Spleen (tissue), 7 donors: ENCODE data around the gene ME2.

Source experiments
- CTCF ChIP-seq, 11 experiments: fragments of 200-600 bp in 7 of 11; fragments of 450-650 bp in 4 of 11; sonication (generic) in 4 of 11; IDR thresholded peaks in 8 of 11; conservative IDR thresholded peaks in 3 of 11; 1 replicate in 7 of 11; 2 replicates in 4 of 11; pipeline versions ENCODE4 v1.4.0 to v1.8.0; 2016 to 2021; ENCODE audit warnings: antibody characterized with exemption in 11 of 11, inconsistent platforms in 4 of 11, mild to moderate bottlenecking in 1 of 11
- POLR2A ChIP-seq, 3 donors: fragments of 450-650 bp; IDR thresholded peaks; one replicate each; pipeline ENCODE4 v1.5.1; 2017; ENCODE audit warnings: antibody characterized with exemption in 3 of 3, mild to moderate bottlenecking in 1 of 3
- donor health status: DM: no; HTN: no; CAD: no; lungs with moderate emphysema.
- donor health status: DM: no; HTN: no; CAD: no.
- donor health status: DM: no; HTN: no; CAD: no.

DNA sequence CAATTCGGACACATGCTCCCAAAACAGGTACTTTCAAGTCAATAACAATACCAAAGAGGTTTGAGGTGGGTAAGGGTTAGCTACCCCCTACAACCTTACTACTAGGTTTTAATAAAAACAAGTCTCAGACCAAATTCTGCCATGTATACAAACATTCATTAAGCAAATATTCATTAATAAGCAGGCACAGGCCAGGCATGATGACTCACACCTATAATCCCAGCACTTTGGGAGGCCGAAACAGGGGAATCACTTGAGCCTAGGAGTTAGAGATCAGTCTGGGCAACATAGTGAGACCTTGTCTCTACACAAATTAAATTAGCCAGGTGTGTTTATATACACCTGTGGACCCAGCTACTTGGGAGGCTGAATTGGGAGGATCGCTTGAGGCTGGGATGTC lies 77.2 kb downstream of the ME2 start:
- TF ChIP-seq CTCF (IDR thresholded peaks at IDR 0.05 in 8 of 11, conservative IDR thresholded peaks at IDR 0.05 in 3 of 11) = no peak
- no peak for TF ChIP-seq POLR2A (IDR thresholded peaks at IDR 0.05)
